Common myeloid progenitor, CD34-positive (primary cell): ENCODE measurements around the gene RAB4A.

Source experiments
- CTCF ChIA-PET: fragments of 350-600 bp; sonication (Branson Sonifier 250); formaldehyde crosslinking; loops from one replicate; lab custom pipeline; 2021; ENCODE audit warnings: antibody characterized with exemption; lab: Charles Lee
- POLR2A ChIA-PET: fragments of 350-600 bp; sonication (Branson Sonifier 250); formaldehyde crosslinking; loops from one replicate; lab custom pipeline; 2021; ENCODE audit warnings: antibody characterized with exemption; lab: Charles Lee
- DNase-seq, 3 donors: peaks; one replicate each; pipeline versions ENCODE4 v3.0.0 to v3.0.0-alpha.2; 2013
- H3K27ac ChIP-seq, 2 experiments: 1 replicate in 1 of 2; 2 replicates in 1 of 2; pipeline ENCODE4 v1.7.0; 2013; ENCODE audit warnings: inconsistent platforms in 2 of 2, low read length in 2 of 2, mild to moderate bottlenecking in 2 of 2, low read depth in 1 of 2, moderate library complexity in 1 of 2; ENCODE audit not compliant: severe bottlenecking in 2 of 2, insufficient read depth in 1 of 2, poor library complexity in 1 of 2
- H3K27me3 ChIP-seq, 5 experiments: replicated peaks in 2 of 5; 1 replicate in 3 of 5; 2 replicates in 2 of 5; pipeline versions ENCODE4 v1.6.1 to v1.7.0; 2013; ENCODE audit warnings: low read length in 4 of 5, mild to moderate bottlenecking in 2 of 5, moderate library complexity in 2 of 5, inconsistent platforms in 1 of 5; ENCODE audit not compliant: insufficient read depth in 5 of 5, control insufficient read depth in 4 of 5
- H3K36me3 ChIP-seq, 4 experiments: 1 replicate in 2 of 4; 2 replicates in 2 of 4; pipeline versions ENCODE4 v1.6.1 to v1.7.0; 2013; ENCODE audit warnings: low read length in 3 of 4, control low read depth in 1 of 4, mild to moderate bottlenecking in 1 of 4; ENCODE audit not compliant: control insufficient read depth in 4 of 4, insufficient read depth in 4 of 4
- H3K4me1 ChIP-seq, 4 experiments: 1 replicate in 3 of 4; 2 replicates in 1 of 4; pipeline versions ENCODE4 v1.6.1 to v1.7.1; 2013; ENCODE audit warnings: low read length in 3 of 4, mild to moderate bottlenecking in 3 of 4, control low read depth in 1 of 4, inconsistent platforms in 1 of 4, moderate library complexity in 1 of 4; ENCODE audit not compliant: control insufficient read depth in 4 of 4, insufficient read depth in 4 of 4; ENCODE audit errors: control extremely low read depth in 1 of 4
- H3K4me3 ChIP-seq, 7 experiments: 1 replicate in 4 of 7; 2 replicates in 3 of 7; pipeline versions ENCODE4 v1.5.1 to v1.7.0; 2013; ENCODE audit warnings: mild to moderate bottlenecking in 7 of 7, low read length in 6 of 7, moderate library complexity in 6 of 7, inconsistent platforms in 2 of 7, low read depth in 2 of 7, control low read depth in 1 of 7; ENCODE audit not compliant: insufficient read depth in 4 of 7, control insufficient read depth in 1 of 7; ENCODE audit errors: extremely low read depth in 1 of 7
- H3K9me3 ChIP-seq, 5 experiments: 1 replicate in 4 of 5; 2 replicates in 1 of 5; pipeline versions ENCODE4 v1.6.1 to v1.7.1; 2013; ENCODE audit warnings: low read length in 4 of 5, mild to moderate bottlenecking in 2 of 5, inconsistent platforms in 1 of 5, low read depth in 1 of 5, moderate library complexity in 1 of 5; ENCODE audit not compliant: control insufficient read depth in 4 of 5, insufficient read depth in 2 of 5; ENCODE audit errors: control extremely low read depth in 1 of 5
- WGBS: methylation state at CpG from one replicate; pipeline ENCODE4 v1.1.5; 2013; ENCODE audit not compliant: insufficient coverage; 5-methylcytosine and 5-hydroxymethylcytosine counted together

Gene RAB4A

GRCh38 chr1:229262239-229262638, 8.7 kb upstream of the RAB4A start:
- CTCF ChIA-PET, result interaction anchor here (1.0 to 9.6 kb wide), 4 partner anchors 9 to 230 kb away, joined by 3 to 130 read pairs (median 4); no protein-coding TSS in a partner anchor
- no CpG with 5 or more reads among the region's 2 CpGs for WGBS
- no peaks in the 10 kb centered on the region for H3K27me3 ChIP-seq
- peaks cover 0 to 5% (median 0%) of the 10 kb centered on the region in 5 experiments for H3K9me3 ChIP-seq
- DNase-seq, result no peak
- H3K36me3 ChIP-seq, result no peaks in the 10 kb centered on the region
- POLR2A ChIA-PET, result interaction anchor here (0.6 kb wide), 1 partner anchor 245 kb away, joined by 5 read pairs; no protein-coding TSS in a partner anchor
- H3K4me1 ChIP-seq, result peaks cover 5 to 11% (median 9%) of the 10 kb centered on the region in 4 experiments
- H3K4me3 ChIP-seq, result no peak overlapping the region
- no peak overlapping the region for H3K27ac ChIP-seq

GRCh38 chr1:229263254-229263653, 7.7 kb upstream of the RAB4A start:
- Histone ChIP-seq H3K36me3 (no peaks in the 10 kb centered on the region), H3K9me3 (peaks cover 0 to 5% (median 0%) of the 10 kb centered on the region in 5 experiments), H3K27ac (no peak overlapping the region), H3K4me3 (no peak overlapping the region), H3K4me1 (peaks cover 3 to 9% (median 7%) of the 10 kb centered on the region in 4 experiments), H3K27me3 (no peaks in the 10 kb centered on the region)
- DNase-seq, result no peak
- POLR2A ChIA-PET, result no interaction called here
- CTCF ChIA-PET, result no interaction called here

GRCh38 chr1:229264068-229264467, 6.8 kb upstream of the RAB4A start:
- no peak for DNase-seq
- H3K27me3 ChIP-seq, result no peaks in the 10 kb centered on the region
- peaks cover 0 to under 1% (median 0%) of the 10 kb centered on the region in 4 experiments for H3K4me1 ChIP-seq
- no peaks in the 10 kb centered on the region for H3K36me3 ChIP-seq
- 98% methylated on average over 7 of the region's 7 CpGs for WGBS
- no peak overlapping the region for H3K27ac ChIP-seq
- POLR2A ChIA-PET, result no interaction called here
- CTCF ChIA-PET, result interaction anchor here (1.8 kb wide), 1 partner anchor 218 kb away, joined by 8 read pairs; no protein-coding TSS in a partner anchor
- peaks cover 0 to 5% (median 0%) of the 10 kb centered on the region in 5 experiments for H3K9me3 ChIP-seq
- no peak overlapping the region for H3K4me3 ChIP-seq

GRCh38 chr1:229264487-229264886, 6.4 kb upstream of the RAB4A start:
- DNase-seq, result no peak
- CTCF ChIA-PET, result interaction anchor here (1.1 to 1.8 kb wide), 3 partner anchors 9 to 217 kb away, joined by 3 to 8 read pairs (median 4); no protein-coding TSS in a partner anchor

GRCh38 chr1:229266274-229266673, 4.6 kb upstream of the RAB4A start:
- no peaks in the 10 kb centered on the region for H3K36me3 ChIP-seq
- peaks cover 0 to 5% (median 0%) of the 10 kb centered on the region in 5 experiments for H3K9me3 ChIP-seq
- ChIA-PET POLR2A (no interaction called here), CTCF (interaction anchor here (0.9 to 2.6 kb wide), 3 partner anchors 11 to 186 kb away, joined by 3 to 11 read pairs (median 3); no protein-coding TSS in a partner anchor)
- H3K4me3 ChIP-seq, result no peak overlapping the region
- no peak overlapping the region for H3K27ac ChIP-seq
- no peaks in the 10 kb centered on the region for H3K27me3 ChIP-seq
- no CpG with 5 or more reads among the region's 3 CpGs for WGBS
- DNase-seq, result no peak
- peaks cover 0 to 2% (median 0%) of the 10 kb centered on the region in 4 experiments for H3K4me1 ChIP-seq

More at GRCh38 chr1:229264487-229264886, 6.4 kb upstream of the RAB4A start:
- Histone ChIP-seq H3K4me3 (no peak overlapping the region), H3K36me3 (no peaks in the 10 kb centered on the region), H3K27me3 (no peaks in the 10 kb centered on the region), H3K4me1 (no peaks in the 10 kb centered on the region), H3K27ac (no peak overlapping the region), H3K9me3 (peaks cover 0 to 5% (median 0%) of the 10 kb centered on the region in 5 experiments)
- POLR2A ChIA-PET, result no interaction called here
- 90% methylated on average over 3 of the region's 5 CpGs for WGBS

- Histone ChIP-seq H3K4me3 (no peak overlapping the region), H3K9me3 (peaks cover 0 to 5% (median 0%) of the 10 kb centered on the region in 5 experiments), H3K27ac (no peak overlapping the region), H3K36me3 (no peaks in the 10 kb centered on the region), H3K4me1 (peaks cover 2 to 7% (median 5%) of the 10 kb centered on the region in 4 experiments), H3K27me3 (no peaks in the 10 kb centered on the region)
- ChIA-PET CTCF (interaction anchor here (0.9 to 2.6 kb wide), 2 partner anchors 12 kb away, joined by 3 to 11 read pairs; no protein-coding TSS in a partner anchor), POLR2A (no interaction called here)
- DNase-seq, result no peak
- 100% methylated on average over 1 of the region's 2 CpGs for WGBS
These were observed 3.9 kb upstream of the RAB4A start for GRCh38 chr1:229266832-229267500.

- no peak overlapping the region for H3K27ac ChIP-seq
- H3K4me3 ChIP-seq, result no peak overlapping the region
- H3K9me3 ChIP-seq, result peaks cover 0 to 5% (median 0%) of the 10 kb centered on the region in 5 experiments
- DNase-seq, result no peak
- ChIA-PET CTCF (interaction anchor here (1.7 to 2.6 kb wide), 2 partner anchors 10 to 13 kb away, joined by 4 to 11 read pairs; no protein-coding TSS in a partner anchor), POLR2A (no interaction called here)
- H3K36me3 ChIP-seq, result no peaks in the 10 kb centered on the region
- peaks cover 16 to 22% (median 19%) of the 10 kb centered on the region in 4 experiments for H3K4me1 ChIP-seq
- 100% methylated on average over 2 of the region's 2 CpGs for WGBS
- H3K27me3 ChIP-seq, result no peaks in the 10 kb centered on the region
These were observed 2.4 kb upstream of the RAB4A start for GRCh38 chr1:229268505-229268904.
